ENCODE measurements around the gene MOCOS.

MOCOS gene

DNA sequence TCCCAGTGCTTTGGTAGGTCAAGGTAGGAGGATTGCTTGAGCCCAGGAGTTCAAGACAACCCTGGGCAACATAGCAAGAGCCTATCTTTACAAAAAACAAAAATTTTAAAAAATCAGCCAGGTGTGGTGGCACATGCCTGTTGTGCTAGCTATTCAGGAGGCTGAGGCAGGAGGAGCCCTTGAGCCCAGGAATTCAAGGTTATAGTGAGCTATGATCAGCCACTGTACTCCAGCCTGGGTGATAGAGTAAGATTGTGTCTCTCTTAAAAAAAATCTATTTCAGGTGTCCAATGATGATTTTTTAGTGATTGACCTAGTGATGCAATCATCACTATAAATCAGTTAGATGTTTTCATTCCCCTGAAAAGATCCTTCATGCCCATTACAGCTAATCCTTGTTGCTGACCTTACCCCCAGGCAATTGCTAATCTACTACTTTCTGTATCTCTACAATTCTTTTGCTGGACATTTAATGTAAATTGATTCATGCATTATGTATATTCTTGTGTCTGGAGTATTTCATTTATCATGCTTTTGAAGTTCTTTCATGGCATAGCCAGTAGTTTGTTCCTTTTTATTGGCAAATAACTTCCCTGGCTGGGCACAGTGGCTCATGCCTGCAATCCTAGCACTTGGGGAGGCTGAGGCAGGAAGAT, 10.3 kb downstream of the MOCOS start (continued):
- TF ChIP-seq, protein P1, sequence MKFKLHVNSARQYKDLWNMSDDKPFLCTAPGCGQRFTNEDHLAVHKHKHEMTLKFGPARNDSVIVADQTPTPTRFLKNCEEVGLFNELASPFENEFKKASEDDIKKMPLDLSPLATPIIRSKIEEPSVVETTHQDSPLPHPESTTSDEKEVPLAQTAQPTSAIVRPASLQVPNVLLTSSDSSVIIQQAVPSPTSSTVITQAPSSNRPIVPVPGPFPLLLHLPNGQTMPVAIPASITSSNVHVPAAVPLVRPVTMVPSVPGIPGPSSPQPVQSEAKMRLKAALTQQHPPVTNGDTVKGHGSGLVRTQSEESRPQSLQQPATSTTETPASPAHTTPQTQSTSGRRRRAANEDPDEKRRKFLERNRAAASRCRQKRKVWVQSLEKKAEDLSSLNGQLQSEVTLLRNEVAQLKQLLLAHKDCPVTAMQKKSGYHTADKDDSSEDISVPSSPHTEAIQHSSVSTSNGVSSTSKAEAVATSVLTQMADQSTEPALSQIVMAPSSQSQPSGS (tag by site-specific recombination; IDR thresholded peaks at IDR 0.05; ENCODE audit: low read depth), result no peak
- TF ChIP-seq, protein P2, sequence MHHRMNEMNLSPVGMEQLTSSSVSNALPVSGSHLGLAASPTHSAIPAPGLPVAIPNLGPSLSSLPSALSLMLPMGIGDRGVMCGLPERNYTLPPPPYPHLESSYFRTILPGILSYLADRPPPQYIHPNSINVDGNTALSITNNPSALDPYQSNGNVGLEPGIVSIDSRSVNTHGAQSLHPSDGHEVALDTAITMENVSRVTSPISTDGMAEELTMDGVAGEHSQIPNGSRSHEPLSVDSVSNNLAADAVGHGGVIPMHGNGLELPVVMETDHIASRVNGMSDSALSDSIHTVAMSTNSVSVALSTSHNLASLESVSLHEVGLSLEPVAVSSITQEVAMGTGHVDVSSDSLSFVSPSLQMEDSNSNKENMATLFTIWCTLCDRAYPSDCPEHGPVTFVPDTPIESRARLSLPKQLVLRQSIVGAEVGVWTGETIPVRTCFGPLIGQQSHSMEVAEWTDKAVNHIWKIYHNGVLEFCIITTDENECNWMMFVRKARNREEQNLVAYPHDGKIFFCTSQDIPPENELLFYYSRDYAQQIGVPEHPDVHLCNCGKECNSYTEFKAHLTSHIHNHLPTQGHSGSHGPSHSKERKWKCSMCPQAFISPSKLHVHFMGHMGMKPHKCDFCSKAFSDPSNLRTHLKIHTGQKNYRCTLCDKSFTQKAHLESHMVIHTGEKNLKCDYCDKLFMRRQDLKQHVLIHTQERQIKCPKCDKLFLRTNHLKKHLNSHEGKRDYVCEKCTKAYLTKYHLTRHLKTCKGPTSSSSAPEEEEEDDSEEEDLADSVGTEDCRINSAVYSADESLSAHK (tag by site-specific recombination; IDR thresholded peaks at IDR 0.05), result no peak
- TF ChIP-seq ZNF510 (tag by site-specific recombination; IDR thresholded peaks at IDR 0.05; ENCODE audit: insufficient replicate concordance), result no peak
- TF ChIP-seq ZNF239 (tag by site-specific recombination; IDR thresholded peaks at IDR 0.05), result no peak
- no peak for TF ChIP-seq ZNF221 (tag by site-specific recombination; IDR thresholded peaks at IDR 0.05; ENCODE audit: borderline replicate concordance)
- no peak for TF ChIP-seq ZNF416 (tag by site-specific recombination; IDR thresholded peaks at IDR 0.05)
- TF ChIP-seq ZNF133 (tag by site-specific recombination; IDR thresholded peaks at IDR 0.05), result no peak
- no peak for TF ChIP-seq ZNF114 (tag by site-specific recombination; IDR thresholded peaks at IDR 0.05)
- TF ChIP-seq ZNF354C (tag by site-specific recombination; IDR thresholded peaks at IDR 0.05; ENCODE audit: borderline replicate concordance, low read depth), result no peak
- no peak for TF ChIP-seq ZNF423 (tag by site-specific recombination; IDR thresholded peaks at IDR 0.05)
- TF ChIP-seq ZNF560 (tag by site-specific recombination; IDR thresholded peaks at IDR 0.05; ENCODE audit: borderline replicate concordance), result no peak

DNA sequence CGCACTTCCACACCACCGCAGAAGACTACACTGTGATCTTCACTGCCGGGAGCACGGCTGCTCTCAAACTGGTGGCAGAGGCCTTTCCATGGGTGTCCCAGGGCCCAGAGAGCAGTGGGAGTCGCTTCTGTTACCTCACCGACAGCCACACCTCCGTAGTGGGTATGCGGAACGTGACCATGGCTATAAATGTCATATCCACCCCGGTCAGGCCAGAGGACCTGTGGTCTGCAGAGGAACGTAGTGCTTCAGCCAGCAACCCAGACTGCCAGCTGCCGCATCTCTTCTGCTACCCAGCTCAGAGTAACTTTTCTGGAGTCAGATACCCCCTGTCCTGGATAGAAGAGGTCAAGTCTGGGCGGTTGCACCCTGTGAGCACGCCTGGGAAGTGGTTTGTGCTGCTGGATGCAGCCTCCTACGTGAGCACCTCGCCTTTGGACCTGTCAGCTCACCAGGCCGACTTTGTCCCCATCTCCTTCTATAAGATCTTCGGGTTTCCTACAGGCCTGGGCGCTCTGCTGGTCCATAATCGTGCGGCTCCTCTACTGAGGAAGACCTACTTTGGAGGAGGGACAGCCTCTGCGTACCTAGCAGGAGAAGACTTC, 12.5 kb downstream of the MOCOS start:
- H3K36me3 ChIP-seq (ENCODE audit: control insufficient read depth in 2 of 2, insufficient read depth in 1 of 2, low read length in 2 of 2), result peaks cover 0 to 22% of the 10 kb centered on the region in 2 experiments; a peak in 1 of 3 replicates
- no peaks in the 10 kb centered on the region for H3K4me1 ChIP-seq (ENCODE audit: control insufficient read depth, insufficient read depth, low read length)
- H3K27ac ChIP-seq (ENCODE audit: extremely low read depth, low read depth, low read length), result no peak overlapping the region
- CTCF ChIA-PET, result interaction anchor here (0.5 kb wide), 1 partner anchor 25 kb away, joined by 3 read pairs; no protein-coding TSS in a partner anchor
- no peaks in the 10 kb centered on the region for H3K9me3 ChIP-seq (ENCODE audit: control insufficient read depth, insufficient read depth, low read depth, low read length)
- POLR2A ChIA-PET, result no interaction called here
- no peak overlapping the region for H3K4me3 ChIP-seq (ENCODE audit: low read depth, low read length)
- no peak for TF ChIP-seq ZNF37A (tag by site-specific recombination; IDR thresholded peaks at IDR 0.05)
- no peak for TF ChIP-seq ZNF211 (tag by site-specific recombination; IDR thresholded peaks at IDR 0.05; ENCODE audit: low read depth)
- TF ChIP-seq ZNF416 (tag by site-specific recombination; IDR thresholded peaks at IDR 0.05), result no peak
- TF ChIP-seq SP3 (tag by site-specific recombination; IDR thresholded peaks at IDR 0.05), result no peak
- TF ChIP-seq, protein P1 (tag by site-specific recombination; IDR thresholded peaks at IDR 0.05; ENCODE audit: low read depth), result no peak
- no peak for TF ChIP-seq SP2 (tag by site-specific recombination; IDR thresholded peaks at IDR 0.05)
- TF ChIP-seq, protein P3, sequence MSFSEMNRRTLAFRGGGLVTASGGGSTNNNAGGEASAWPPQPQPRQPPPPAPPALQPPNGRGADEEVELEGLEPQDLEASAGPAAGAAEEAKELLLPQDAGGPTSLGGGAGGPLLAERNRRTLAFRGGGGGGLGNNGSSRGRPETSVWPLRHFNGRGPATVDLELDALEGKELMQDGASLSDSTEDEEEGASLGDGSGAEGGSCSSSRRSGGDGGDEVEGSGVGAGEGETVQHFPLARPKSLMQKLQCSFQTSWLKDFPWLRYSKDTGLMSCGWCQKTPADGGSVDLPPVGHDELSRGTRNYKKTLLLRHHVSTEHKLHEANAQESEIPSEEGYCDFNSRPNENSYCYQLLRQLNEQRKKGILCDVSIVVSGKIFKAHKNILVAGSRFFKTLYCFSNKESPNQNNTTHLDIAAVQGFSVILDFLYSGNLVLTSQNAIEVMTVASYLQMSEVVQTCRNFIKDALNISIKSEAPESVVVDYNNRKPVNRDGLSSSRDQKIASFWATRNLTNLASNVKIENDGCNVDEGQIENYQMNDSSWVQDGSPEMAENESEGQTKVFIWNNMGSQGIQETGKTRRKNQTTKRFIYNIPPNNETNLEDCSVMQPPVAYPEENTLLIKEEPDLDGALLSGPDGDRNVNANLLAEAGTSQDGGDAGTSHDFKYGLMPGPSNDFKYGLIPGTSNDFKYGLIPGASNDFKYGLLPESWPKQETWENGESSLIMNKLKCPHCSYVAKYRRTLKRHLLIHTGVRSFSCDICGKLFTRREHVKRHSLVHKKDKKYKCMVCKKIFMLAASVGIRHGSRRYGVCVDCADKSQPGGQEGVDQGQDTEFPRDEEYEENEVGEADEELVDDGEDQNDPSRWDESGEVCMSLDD (tag by site-specific recombination; IDR thresholded peaks at IDR 0.05), result no peak
- TF ChIP-seq ZNF223 (tag by site-specific recombination; IDR thresholded peaks at IDR 0.05), result no peak
- TF ChIP-seq KLF1 (tag by site-specific recombination; IDR thresholded peaks at IDR 0.05), result no peak
- no peak for TF ChIP-seq ZNF843 (tag by site-specific recombination; IDR thresholded peaks at IDR 0.05)
- no peak for TF ChIP-seq ZFP37 (tag by site-specific recombination; IDR thresholded peaks at IDR 0.05)
- TF ChIP-seq ZNF677 (tag by site-specific recombination; IDR thresholded peaks at IDR 0.05), result no peak
- TF ChIP-seq KLF7 (tag by site-specific recombination; IDR thresholded peaks at IDR 0.05; ENCODE audit: borderline replicate concordance), result no peak
- TF ChIP-seq ZNF544 (tag by site-specific recombination; IDR thresholded peaks at IDR 0.05), result no peak
- TF ChIP-seq ZNF133 (tag by site-specific recombination; IDR thresholded peaks at IDR 0.05), result no peak
